Natural killer cell (primary cell): ENCODE results near the gene OR2V2. TPM values are rescaled to one million over a fixed set of nuclear protein-coding genes. Genes with fewer than 3 reads are reported as not detected.

Experiments used
- ATAC-seq, 3 donors: fragments of 150-1000 bp in 2 of 3; fragments of 200-7000 bp in 1 of 3; cut with Tn5 transposase; 1 replicate in 1 of 3; 2 replicates in 2 of 3; pipeline ENCODE4 v1.10.0; 2021; ENCODE audit warnings: mild to moderate bottlenecking in 2 of 3, moderate library complexity in 2 of 3
- DNase-seq, 2 donors: peaks; one replicate each; pipeline versions ENCODE4 v3.0.0 to v3.0.0-alpha.2; 2013 to 2021; ENCODE audit warnings: mixed read lengths in 1 of 2
- H3K27ac ChIP-seq: one replicate; pipeline ENCODE4 v1.5.1; 2013; ENCODE audit warnings: mild to moderate bottlenecking, low read length
- H3K27me3 ChIP-seq: one replicate; pipeline ENCODE4 v1.6.1; 2013; ENCODE audit warnings: low read length; ENCODE audit not compliant: control insufficient read depth, insufficient read depth
- H3K36me3 ChIP-seq: one replicate; pipeline ENCODE4 v1.6.1; 2013; ENCODE audit warnings: low read length; ENCODE audit not compliant: control insufficient read depth, insufficient read depth
- H3K4me1 ChIP-seq: one replicate; pipeline ENCODE4 v1.6.1; 2013; ENCODE audit warnings: low read length; ENCODE audit not compliant: control insufficient read depth, insufficient read depth
- H3K4me3 ChIP-seq: one replicate; pipeline ENCODE4 v1.5.1; 2013; ENCODE audit warnings: low read length
- H3K9me3 ChIP-seq: one replicate; pipeline ENCODE4 v1.6.1; 2013; ENCODE audit warnings: low read length; ENCODE audit not compliant: control insufficient read depth, insufficient read depth
- H3K27ac Mint-ChIP-seq, 2 donors: one replicate each; pipeline ENCODE4 v1.8.0; 2022; ENCODE audit warnings: mild to moderate bottlenecking in 2 of 2, mixed read lengths in 2 of 2, moderate library complexity in 1 of 2
- H3K27me3 Mint-ChIP-seq, 2 donors: one replicate each; pipeline ENCODE4 v1.8.0; 2022; ENCODE audit warnings: low read depth in 2 of 2, mixed read lengths in 2 of 2
- H3K36me3 Mint-ChIP-seq: one replicate; pipeline ENCODE4 v1.8.0; 2022; ENCODE audit warnings: mixed read lengths
- H3K4me1 Mint-ChIP-seq, 2 donors: one replicate each; pipeline ENCODE4 v1.8.0; 2022; ENCODE audit warnings: mixed read lengths in 2 of 2
- H3K4me3 Mint-ChIP-seq: one replicate; pipeline ENCODE4 v1.8.0; 2022; ENCODE audit warnings: mild to moderate bottlenecking, moderate library complexity, mixed read lengths
- H3K9me3 Mint-ChIP-seq, 2 donors: one replicate each; pipeline ENCODE4 v1.8.0; 2022; ENCODE audit warnings: mixed read lengths in 2 of 2
- CTCF ChIP-seq: fragments of 200-600 bp; IDR thresholded peaks from one replicate; pipeline ENCODE4 v1.8.0; 2022; ENCODE audit warnings: antibody characterized with exemption
- WGBS: methylation state at CpG from one replicate; pipeline ENCODE4 v1.1.7; 2013; ENCODE audit warnings: missing lambda C conversion rate; ENCODE audit not compliant: insufficient coverage; 5-methylcytosine and 5-hydroxymethylcytosine counted together
- intact Hi-C: fragments of 100-400 bp; cut with micrococcal nuclease; formaldehyde crosslinking; loops from one replicate; pipeline ENCODE4 v1.14.2; 2022
- total RNA-seq, 4 donors: library from RNA; stranded (reverse); fragments of 120-200 nt in 1 of 4; gene quantifications; one replicate each; pipeline versions ENCODE4 v1.2.3 to v1.2.4, GENCODE V29; 2013 to 2022

OR2V2 gene
- total RNA-seq, 3 donors from 2014 or later (not counting 1 experiment from before 2014, with no cell fraction given) = not detected

GRCh38 chr5:181121675-181122561 is 25.5 kb upstream of the OR2V2 start:
- 54% methylated on average over 28 of the region's 28 CpGs for WGBS
- Mint-ChIP-seq H3K36me3 (no peaks in the 10 kb centered on the region), H3K4me1 (peaks cover 0 to 9% of the 10 kb centered on the region in 2 donors), H3K9me3 (no peaks in the 10 kb centered on the region), H3K27ac (no peak overlapping the region), H3K4me3 (no peak overlapping the region), H3K27me3 (peaks cover 28 to 57% of the 10 kb centered on the region in 2 donors)
- H3K4me3 ChIP-seq = no peak overlapping the region
- H3K27me3 ChIP-seq = peaks cover 12% of the 10 kb centered on the region
- TF ChIP-seq CTCF = no peak
- ATAC-seq = no peak
- H3K4me1 ChIP-seq = no peaks in the 10 kb centered on the region
- no peak for DNase-seq
- no peak overlapping the region for H3K27ac ChIP-seq
- H3K9me3 ChIP-seq = no peaks in the 10 kb centered on the region
- no peaks in the 10 kb centered on the region for H3K36me3 ChIP-seq
- intact Hi-C loops = no loop called here

GRCh38 chr5:181124526-181124925 is 22.9 kb upstream of the OR2V2 start:
- no peak for TF ChIP-seq CTCF
- H3K36me3 Mint-ChIP-seq = no peaks in the 10 kb centered on the region
- H3K4me3 Mint-ChIP-seq = no peak overlapping the region
- no peak for DNase-seq
- no peak for ATAC-seq
- 94% methylated on average over 3 of the region's 3 CpGs for WGBS
- H3K36me3 ChIP-seq = no peaks in the 10 kb centered on the region
- H3K4me1 Mint-ChIP-seq = peaks cover 0 to 9% of the 10 kb centered on the region in 2 donors
- H3K27ac ChIP-seq = no peak overlapping the region
- H3K9me3 ChIP-seq = no peaks in the 10 kb centered on the region
- H3K4me3 ChIP-seq = no peak overlapping the region
- no peak overlapping the region for H3K27ac Mint-ChIP-seq
- intact Hi-C loops = no loop called here
- H3K9me3 Mint-ChIP-seq = no peaks in the 10 kb centered on the region
- peaks cover 9% of the 10 kb centered on the region for H3K27me3 ChIP-seq
- peaks cover 30 to 47% of the 10 kb centered on the region in 2 donors for H3K27me3 Mint-ChIP-seq
- H3K4me1 ChIP-seq = no peaks in the 10 kb centered on the region

GRCh38 chr5:181126841-181127240 is 20.5 kb upstream of the OR2V2 start:
- Histone ChIP-seq H3K36me3 (no peaks in the 10 kb centered on the region), H3K27ac (no peak overlapping the region), H3K4me3 (no peak overlapping the region), H3K4me1 (no peaks in the 10 kb centered on the region), H3K27me3 (peaks cover 4% of the 10 kb centered on the region), H3K9me3 (no peaks in the 10 kb centered on the region)
- intact Hi-C loops = no loop called here
- Mint-ChIP-seq H3K36me3 (no peaks in the 10 kb centered on the region), H3K27me3 (peaks cover 39 to 52% of the 10 kb centered on the region in 2 donors), H3K9me3 (no peaks in the 10 kb centered on the region), H3K27ac (no peak overlapping the region), H3K4me1 (peaks cover 0 to 9% of the 10 kb centered on the region in 2 donors), H3K4me3 (no peak overlapping the region)
- WGBS = 76% methylated on average over 18 of the region's 18 CpGs
- TF ChIP-seq CTCF = no peak
- ATAC-seq (no peak), DNase-seq (no peak)
